SKM-1 treated with dmso at 0.1 percent for 144 hours (cell line): ENCODE results near the gene LTBP3.

Experiments
- DNase-seq: peaks from one replicate; lab custom pipeline; 2025; ENCODE audit not compliant: unreplicated experiment; lab: John Stamatoyannopoulos, UW

LTBP3 gene

GRCh38 chr11:65555693-65556231 is 2.4 kb downstream of the LTBP3 start:
- DNase-seq = peak; percentile 32

GRCh38 chr11:65554842-65555430 is 3.2 kb downstream of the LTBP3 start:
- no peak for DNase-seq

GRCh38 chr11:65554057-65554818 is 3.9 kb downstream of the LTBP3 start:
- DNase-seq = no peak

- no peak for DNase-seq
These were observed 4.7 kb downstream of the LTBP3 start for GRCh38 chr11:65553301-65554001.

GRCh38 chr11:65552388-65552951 is 5.7 kb downstream of the LTBP3 start:
- no peak for DNase-seq

- peak; percentile 29 for DNase-seq
These were observed 6.4 kb downstream of the LTBP3 start for GRCh38 chr11:65551572-65552387.

GRCh38 chr11:65549096-65549495 is 9.1 kb downstream of the LTBP3 start:
- DNase-seq = no peak

- no peak for DNase-seq
These were observed 9.8 kb downstream of the LTBP3 start for GRCh38 chr11:65548395-65548794.

GRCh38 chr11:65547446-65548125 is 10.6 kb downstream of the LTBP3 start:
- DNase-seq = no peak

- peak; percentile 52 for DNase-seq
These were observed 11.8 kb downstream of the LTBP3 start for GRCh38 chr11:65546217-65546958.

GRCh38 chr11:65545853-65546216 is 12.3 kb downstream of the LTBP3 start:
- no peak for DNase-seq

- DNase-seq = no peak
These were observed 15.3 kb downstream of the LTBP3 start for GRCh38 chr11:65542738-65543390.

GRCh38 chr11:65541093-65541982 is 16.8 kb downstream of the LTBP3 start:
- DNase-seq = no peak

- DNase-seq = peak; percentile 84
These were observed 17.7 kb downstream of the LTBP3 start for GRCh38 chr11:65540290-65541092.

- DNase-seq = no peak
These were observed 18.3 kb downstream of the LTBP3 start for GRCh38 chr11:65539744-65540289.

- DNase-seq = no peak
These were observed 19.0 kb downstream of the LTBP3 start for GRCh38 chr11:65538915-65539743.
